GM13976 (cell line): ENCODE measurements around the gene TMEM108.

Experiments
- DNase-seq: peaks from one replicate; pipeline ENCODE4 v3.0.0; 2012; ENCODE audit warnings: low spot score
- in situ Hi-C: fragments of 300-500 bp; cut with MboI; formaldehyde crosslinking; loops from one replicate; pipeline ENCODE4 v1.12.0; 2022; ENCODE audit warnings: low sequenced_read_pairs, mixed read lengths, inconsistent platforms; ENCODE audit not compliant: unreplicated experiment
- TF ChIP-seq, protein P1 (sequence below): IDR thresholded peaks from 2 replicates; pipeline ENCODE4 v1.5.1; 2012; ENCODE audit warnings: borderline replicate concordance, mild to moderate bottlenecking; ENCODE audit not compliant: insufficient read depth; ENCODE audit errors: extremely low read depth, missing control alignments, control extremely low read depth

TMEM108 gene

GRCh38 chr3:133187870-133188379, 149.7 kb downstream of the TMEM108 start:
- in situ Hi-C loops, result no loop called here
- DNase-seq, result no peak
- TF ChIP-seq, protein P1, sequence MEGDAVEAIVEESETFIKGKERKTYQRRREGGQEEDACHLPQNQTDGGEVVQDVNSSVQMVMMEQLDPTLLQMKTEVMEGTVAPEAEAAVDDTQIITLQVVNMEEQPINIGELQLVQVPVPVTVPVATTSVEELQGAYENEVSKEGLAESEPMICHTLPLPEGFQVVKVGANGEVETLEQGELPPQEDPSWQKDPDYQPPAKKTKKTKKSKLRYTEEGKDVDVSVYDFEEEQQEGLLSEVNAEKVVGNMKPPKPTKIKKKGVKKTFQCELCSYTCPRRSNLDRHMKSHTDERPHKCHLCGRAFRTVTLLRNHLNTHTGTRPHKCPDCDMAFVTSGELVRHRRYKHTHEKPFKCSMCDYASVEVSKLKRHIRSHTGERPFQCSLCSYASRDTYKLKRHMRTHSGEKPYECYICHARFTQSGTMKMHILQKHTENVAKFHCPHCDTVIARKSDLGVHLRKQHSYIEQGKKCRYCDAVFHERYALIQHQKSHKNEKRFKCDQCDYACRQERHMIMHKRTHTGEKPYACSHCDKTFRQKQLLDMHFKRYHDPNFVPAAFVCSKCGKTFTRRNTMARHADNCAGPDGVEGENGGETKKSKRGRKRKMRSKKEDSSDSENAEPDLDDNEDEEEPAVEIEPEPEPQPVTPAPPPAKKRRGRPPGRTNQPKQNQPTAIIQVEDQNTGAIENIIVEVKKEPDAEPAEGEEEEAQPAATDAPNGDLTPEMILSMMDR, result no peak

- TF ChIP-seq, protein P1, result no peak
- in situ Hi-C loops, result no loop called here
- DNase-seq, result no peak
Measured at GRCh38 chr3:133188996-133189395, 150.8 kb downstream of the TMEM108 start.

- in situ Hi-C loops, result no loop called here
- DNase-seq, result no peak
- TF ChIP-seq, protein P1, result no peak
Measured at GRCh38 chr3:133189893-133190292, 151.7 kb downstream of the TMEM108 start.

DNA sequence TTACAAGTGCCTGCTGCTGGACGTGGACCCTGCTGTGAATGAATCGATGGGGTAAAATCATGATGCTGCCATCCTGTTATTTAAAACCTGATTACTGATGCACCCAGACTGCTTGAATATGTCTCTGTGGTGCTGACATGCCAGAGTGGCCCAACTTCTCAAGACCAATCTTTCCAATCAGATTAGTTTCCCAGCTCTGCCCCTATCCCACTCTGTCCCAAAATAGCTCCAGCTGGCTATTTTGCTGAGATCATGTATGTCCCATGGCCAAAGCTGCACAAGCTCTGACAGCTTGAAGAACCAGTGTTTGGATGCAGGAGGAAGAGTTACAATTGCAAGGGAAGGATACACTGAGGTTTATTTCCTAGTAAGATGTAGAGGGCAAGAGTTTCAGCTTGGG, 153.6 kb downstream of the TMEM108 start:
- in situ Hi-C loops, result no loop called here
- no peak for DNase-seq
- TF ChIP-seq, protein P1, result no peak

DNA sequence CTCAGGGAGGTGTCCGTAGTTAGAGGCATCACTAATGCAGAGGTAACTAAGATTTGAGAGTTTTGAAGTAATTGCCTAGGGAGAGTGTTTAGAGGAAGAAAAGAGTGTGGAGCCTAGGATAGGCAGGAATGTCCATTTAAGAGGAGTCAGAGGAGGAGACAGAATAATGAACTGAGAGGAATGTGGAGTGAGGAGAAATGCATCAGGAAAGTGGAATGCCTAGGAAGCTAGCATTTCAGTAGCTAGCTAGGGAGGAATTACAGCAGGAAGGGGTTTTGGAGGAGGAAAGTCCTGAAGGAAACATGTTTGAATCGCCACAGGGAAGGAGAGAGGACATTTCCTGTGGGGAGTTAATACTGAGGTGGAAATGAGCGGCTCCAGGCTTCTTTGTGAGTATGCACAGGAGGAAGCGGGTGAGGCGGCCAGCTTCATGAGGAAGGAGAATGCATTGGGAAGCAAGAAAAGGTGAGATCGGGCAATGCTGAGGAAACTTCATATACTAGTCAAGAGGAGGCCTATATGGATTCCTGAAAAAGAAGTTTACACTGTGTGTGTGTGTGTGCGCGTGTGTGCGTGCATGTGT, 154.3 kb downstream of the TMEM108 start:
- TF ChIP-seq, protein P1, result no peak
- in situ Hi-C loops, result no loop called here
- DNase-seq, result no peak

DNA sequence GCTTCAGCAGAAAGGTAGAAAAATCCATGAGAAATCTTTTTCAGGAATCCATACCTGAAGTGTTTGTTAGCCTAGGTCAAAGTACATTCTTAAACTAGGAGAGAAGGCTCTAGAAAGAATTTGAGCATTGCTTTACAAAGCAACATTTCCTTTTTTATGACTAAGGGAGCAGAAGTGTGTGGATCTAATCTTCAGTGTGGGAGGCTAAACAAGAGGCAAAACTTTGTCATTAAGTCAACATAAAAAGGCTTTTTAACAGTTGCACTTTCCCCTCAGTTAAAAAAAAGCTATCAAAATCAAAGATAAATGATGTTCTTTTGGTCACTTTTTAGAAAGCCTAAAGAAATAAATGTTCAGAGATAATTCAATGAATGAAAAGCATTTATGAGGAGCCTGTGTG, 154.8 kb downstream of the TMEM108 start:
- in situ Hi-C loops, result no loop called here
- TF ChIP-seq, protein P1, result no peak
- no peak for DNase-seq
